Transverse colon (tissue), 3 donors: Measurements from ENCODE around the gene PHACTR3.

Experiments
- POLR2A ChIP-seq: fragments of 450-650 bp; IDR thresholded peaks from one replicate; pipeline ENCODE4 v1.6.1; 2016; ENCODE audit warnings: antibody characterized with exemption, mild to moderate bottlenecking, moderate library complexity
- POLR2AphosphoS5 ChIP-seq, 3 donors: sonication (generic); formaldehyde crosslinking; IDR thresholded peaks; one replicate each; pipeline ENCODE4 v1.6.1; 2016; ENCODE audit warnings: antibody characterized with exemption in 3 of 3

DNA sequence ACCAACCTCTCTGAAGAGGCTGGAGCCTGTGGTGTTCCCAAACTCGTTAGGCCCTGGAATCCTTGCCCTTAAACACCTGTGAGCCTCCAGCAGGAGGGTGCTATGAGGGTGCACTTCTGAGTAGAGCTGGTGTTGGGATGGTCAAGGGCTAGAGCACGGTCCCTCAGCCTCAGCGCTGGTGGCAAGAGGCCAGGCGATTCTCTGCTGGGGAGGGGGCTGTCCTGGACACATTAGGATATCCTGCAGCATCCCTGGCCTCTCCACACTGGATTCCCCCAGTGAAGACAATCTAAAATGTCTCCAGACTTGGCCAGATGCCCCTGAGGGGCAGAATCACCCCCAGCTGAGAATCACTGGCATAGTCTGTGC, 171.3 kb downstream of the PHACTR3 start:
- TF ChIP-seq POLR2A = no peak
- no peak for TF ChIP-seq POLR2AphosphoS5 (IDR thresholded peaks at IDR 0.05)
